ENCODE measurements around the gene WDR86. TPM values are rescaled to one million over a fixed set of nuclear protein-coding genes. Genes with fewer than 3 reads are reported as not detected.

Gene WDR86
- total RNA-seq, 1 experiment from 2014 or later: 24.4 TPM

GRCh38 chr7:151439855-151440798 lies 30.3 kb upstream of the WDR86 start, which contains the start of gene CRYGN (continued):
- TF ChIP-seq, protein P1, sequence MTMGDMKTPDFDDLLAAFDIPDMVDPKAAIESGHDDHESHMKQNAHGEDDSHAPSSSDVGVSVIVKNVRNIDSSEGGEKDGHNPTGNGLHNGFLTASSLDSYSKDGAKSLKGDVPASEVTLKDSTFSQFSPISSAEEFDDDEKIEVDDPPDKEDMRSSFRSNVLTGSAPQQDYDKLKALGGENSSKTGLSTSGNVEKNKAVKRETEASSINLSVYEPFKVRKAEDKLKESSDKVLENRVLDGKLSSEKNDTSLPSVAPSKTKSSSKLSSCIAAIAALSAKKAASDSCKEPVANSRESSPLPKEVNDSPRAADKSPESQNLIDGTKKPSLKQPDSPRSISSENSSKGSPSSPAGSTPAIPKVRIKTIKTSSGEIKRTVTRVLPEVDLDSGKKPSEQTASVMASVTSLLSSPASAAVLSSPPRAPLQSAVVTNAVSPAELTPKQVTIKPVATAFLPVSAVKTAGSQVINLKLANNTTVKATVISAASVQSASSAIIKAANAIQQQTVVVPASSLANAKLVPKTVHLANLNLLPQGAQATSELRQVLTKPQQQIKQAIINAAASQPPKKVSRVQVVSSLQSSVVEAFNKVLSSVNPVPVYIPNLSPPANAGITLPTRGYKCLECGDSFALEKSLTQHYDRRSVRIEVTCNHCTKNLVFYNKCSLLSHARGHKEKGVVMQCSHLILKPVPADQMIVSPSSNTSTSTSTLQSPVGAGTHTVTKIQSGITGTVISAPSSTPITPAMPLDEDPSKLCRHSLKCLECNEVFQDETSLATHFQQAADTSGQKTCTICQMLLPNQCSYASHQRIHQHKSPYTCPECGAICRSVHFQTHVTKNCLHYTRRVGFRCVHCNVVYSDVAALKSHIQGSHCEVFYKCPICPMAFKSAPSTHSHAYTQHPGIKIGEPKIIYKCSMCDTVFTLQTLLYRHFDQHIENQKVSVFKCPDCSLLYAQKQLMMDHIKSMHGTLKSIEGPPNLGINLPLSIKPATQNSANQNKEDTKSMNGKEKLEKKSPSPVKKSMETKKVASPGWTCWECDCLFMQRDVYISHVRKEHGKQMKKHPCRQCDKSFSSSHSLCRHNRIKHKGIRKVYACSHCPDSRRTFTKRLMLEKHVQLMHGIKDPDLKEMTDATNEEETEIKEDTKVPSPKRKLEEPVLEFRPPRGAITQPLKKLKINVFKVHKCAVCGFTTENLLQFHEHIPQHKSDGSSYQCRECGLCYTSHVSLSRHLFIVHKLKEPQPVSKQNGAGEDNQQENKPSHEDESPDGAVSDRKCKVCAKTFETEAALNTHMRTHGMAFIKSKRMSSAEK (CRISPR knock-in tag; IDR thresholded peaks at IDR 0.05; ENCODE audit: borderline replicate concordance): no peak
- no peak; the same call in 1 of the 2 replicates for TF ChIP-seq FOXK1 (CRISPR knock-in tag; IDR thresholded peaks at IDR 0.05)
- peak; percentile 91 for TF ChIP-seq KAT7 (CRISPR knock-in tag; IDR thresholded peaks at IDR 0.05; ENCODE audit: borderline replicate concordance)
- no peak for TF ChIP-seq SOX15 (CRISPR knock-in tag; IDR thresholded peaks at IDR 0.05)
- TF ChIP-seq RELA (CRISPR knock-in tag; IDR thresholded peaks at IDR 0.05; ENCODE audit: borderline replicate concordance): no peak
- TF ChIP-seq NFE2L1 (CRISPR knock-in tag; IDR thresholded peaks at IDR 0.05): no peak
- no peak for TF ChIP-seq ESRRA (CRISPR knock-in tag; IDR thresholded peaks at IDR 0.05; ENCODE audit: borderline replicate concordance)
- TF ChIP-seq, protein P2, sequence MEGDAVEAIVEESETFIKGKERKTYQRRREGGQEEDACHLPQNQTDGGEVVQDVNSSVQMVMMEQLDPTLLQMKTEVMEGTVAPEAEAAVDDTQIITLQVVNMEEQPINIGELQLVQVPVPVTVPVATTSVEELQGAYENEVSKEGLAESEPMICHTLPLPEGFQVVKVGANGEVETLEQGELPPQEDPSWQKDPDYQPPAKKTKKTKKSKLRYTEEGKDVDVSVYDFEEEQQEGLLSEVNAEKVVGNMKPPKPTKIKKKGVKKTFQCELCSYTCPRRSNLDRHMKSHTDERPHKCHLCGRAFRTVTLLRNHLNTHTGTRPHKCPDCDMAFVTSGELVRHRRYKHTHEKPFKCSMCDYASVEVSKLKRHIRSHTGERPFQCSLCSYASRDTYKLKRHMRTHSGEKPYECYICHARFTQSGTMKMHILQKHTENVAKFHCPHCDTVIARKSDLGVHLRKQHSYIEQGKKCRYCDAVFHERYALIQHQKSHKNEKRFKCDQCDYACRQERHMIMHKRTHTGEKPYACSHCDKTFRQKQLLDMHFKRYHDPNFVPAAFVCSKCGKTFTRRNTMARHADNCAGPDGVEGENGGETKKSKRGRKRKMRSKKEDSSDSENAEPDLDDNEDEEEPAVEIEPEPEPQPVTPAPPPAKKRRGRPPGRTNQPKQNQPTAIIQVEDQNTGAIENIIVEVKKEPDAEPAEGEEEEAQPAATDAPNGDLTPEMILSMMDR (IDR thresholded peaks at IDR 0.05): no peak
- no peak for TF ChIP-seq GTF2I (CRISPR knock-in tag; conservative IDR thresholded peaks at IDR 0.05)
- TF ChIP-seq, protein P3, sequence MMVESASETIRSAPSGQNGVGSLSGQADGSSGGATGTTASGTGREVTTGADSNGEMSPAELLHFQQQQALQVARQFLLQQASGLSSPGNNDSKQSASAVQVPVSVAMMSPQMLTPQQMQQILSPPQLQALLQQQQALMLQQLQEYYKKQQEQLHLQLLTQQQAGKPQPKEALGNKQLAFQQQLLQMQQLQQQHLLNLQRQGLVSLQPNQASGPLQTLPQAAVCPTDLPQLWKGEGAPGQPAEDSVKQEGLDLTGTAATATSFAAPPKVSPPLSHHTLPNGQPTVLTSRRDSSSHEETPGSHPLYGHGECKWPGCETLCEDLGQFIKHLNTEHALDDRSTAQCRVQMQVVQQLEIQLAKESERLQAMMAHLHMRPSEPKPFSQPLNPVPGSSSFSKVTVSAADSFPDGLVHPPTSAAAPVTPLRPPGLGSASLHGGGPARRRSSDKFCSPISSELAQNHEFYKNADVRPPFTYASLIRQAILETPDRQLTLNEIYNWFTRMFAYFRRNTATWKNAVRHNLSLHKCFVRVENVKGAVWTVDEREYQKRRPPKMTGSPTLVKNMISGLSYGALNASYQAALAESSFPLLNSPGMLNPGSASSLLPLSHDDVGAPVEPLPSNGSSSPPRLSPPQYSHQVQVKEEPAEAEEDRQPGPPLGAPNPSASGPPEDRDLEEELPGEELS (CRISPR knock-in tag; IDR thresholded peaks at IDR 0.05): 0 out of 2 replicates have a peak, but pooled peaks have one; percentile 10
- TF ChIP-seq, protein P4, sequence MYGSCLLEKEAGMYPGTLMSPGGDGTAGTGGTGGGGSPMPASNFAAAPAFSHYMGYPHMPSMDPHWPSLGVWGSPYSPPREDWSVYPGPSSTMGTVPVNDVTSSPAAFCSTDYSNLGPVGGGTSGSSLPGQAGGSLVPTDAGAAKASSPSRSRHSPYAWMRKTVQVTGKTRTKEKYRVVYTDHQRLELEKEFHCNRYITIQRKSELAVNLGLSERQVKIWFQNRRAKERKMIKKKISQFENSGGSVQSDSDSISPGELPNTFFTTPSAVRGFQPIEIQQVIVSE (CRISPR knock-in tag; IDR thresholded peaks at IDR 0.05; ENCODE audit: borderline replicate concordance): no peak
- TF ChIP-seq RORB (CRISPR knock-in tag; IDR thresholded peaks at IDR 0.05): no peak
- no peak for TF ChIP-seq ELF4 (CRISPR knock-in tag; IDR thresholded peaks at IDR 0.05; ENCODE audit: low read depth)
- TF ChIP-seq TP53 (CRISPR knock-in tag; IDR thresholded peaks at IDR 0.05): peak; percentile 55; the same call in 1 of the 2 replicates
- TF ChIP-seq MLX (CRISPR knock-in tag; IDR thresholded peaks at IDR 0.05): no peak
- TF ChIP-seq USF2 (CRISPR knock-in tag; IDR thresholded peaks at IDR 0.05): no peak
- TF ChIP-seq, protein P5, sequence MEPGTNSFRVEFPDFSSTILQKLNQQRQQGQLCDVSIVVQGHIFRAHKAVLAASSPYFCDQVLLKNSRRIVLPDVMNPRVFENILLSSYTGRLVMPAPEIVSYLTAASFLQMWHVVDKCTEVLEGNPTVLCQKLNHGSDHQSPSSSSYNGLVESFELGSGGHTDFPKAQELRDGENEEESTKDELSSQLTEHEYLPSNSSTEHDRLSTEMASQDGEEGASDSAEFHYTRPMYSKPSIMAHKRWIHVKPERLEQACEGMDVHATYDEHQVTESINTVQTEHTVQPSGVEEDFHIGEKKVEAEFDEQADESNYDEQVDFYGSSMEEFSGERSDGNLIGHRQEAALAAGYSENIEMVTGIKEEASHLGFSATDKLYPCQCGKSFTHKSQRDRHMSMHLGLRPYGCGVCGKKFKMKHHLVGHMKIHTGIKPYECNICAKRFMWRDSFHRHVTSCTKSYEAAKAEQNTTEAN (CRISPR knock-in tag; IDR thresholded peaks at IDR 0.05): no peak
- TF ChIP-seq ZNF416 (CRISPR knock-in tag; IDR thresholded peaks at IDR 0.05): no peak
- no peak for TF ChIP-seq TEAD1 (CRISPR knock-in tag; IDR thresholded peaks at IDR 0.05)
- no peak for TF ChIP-seq NFATC4 (CRISPR knock-in tag; IDR thresholded peaks at IDR 0.05)
- no peak for TF ChIP-seq NFYB (CRISPR knock-in tag; conservative IDR thresholded peaks at IDR 0.05; ENCODE audit: low read depth)
- TF ChIP-seq NR3C1 (CRISPR knock-in tag; conservative IDR thresholded peaks at IDR 0.05; ENCODE audit: low read depth): no peak
- TF ChIP-seq, protein P6, sequence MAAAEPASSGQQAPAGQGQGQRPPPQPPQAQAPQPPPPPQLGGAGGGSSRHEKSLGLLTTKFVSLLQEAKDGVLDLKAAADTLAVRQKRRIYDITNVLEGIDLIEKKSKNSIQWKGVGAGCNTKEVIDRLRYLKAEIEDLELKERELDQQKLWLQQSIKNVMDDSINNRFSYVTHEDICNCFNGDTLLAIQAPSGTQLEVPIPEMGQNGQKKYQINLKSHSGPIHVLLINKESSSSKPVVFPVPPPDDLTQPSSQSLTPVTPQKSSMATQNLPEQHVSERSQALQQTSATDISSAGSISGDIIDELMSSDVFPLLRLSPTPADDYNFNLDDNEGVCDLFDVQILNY (CRISPR knock-in tag; IDR thresholded peaks at IDR 0.05): 0 out of 2 replicates have a peak, but pooled peaks have one; percentile 31
- no peak for TF ChIP-seq EMX1 (CRISPR knock-in tag; IDR thresholded peaks at IDR 0.05)
- TF ChIP-seq GABPB1 (CRISPR knock-in tag; IDR thresholded peaks at IDR 0.05): no peak
